Coronary artery (tissue), 2 donors: ENCODE data around the gene CYB561A3.
A peak's percentile ranks its signal among the peaks of the same experiment; 100 is the strongest.

Experiments
- DNase-seq: peaks from one replicate; pipeline ENCODE4 v3.0.0-alpha.2; 2017; ENCODE audit warnings: low spot score
- H3K27ac ChIP-seq, 2 donors: fragments of 200-600 bp; sonication (generic); one replicate each; pipeline ENCODE4 v1.5.1; 2016 to 2019
- H3K4me3 ChIP-seq: fragments of 200-600 bp; sonication (generic); 2 replicates; pipeline ENCODE4 v1.5.1; 2016; ENCODE audit warnings: mild to moderate bottlenecking, moderate library complexity
- TF ChIP-seq, protein P1 (sequence below): fragments of 200-600 bp; sonication (generic); IDR thresholded peaks from one replicate; pipeline ENCODE4 v1.5.1; 2019; ENCODE audit warnings: antibody characterized with exemption

CYB561A3 gene

DNA sequence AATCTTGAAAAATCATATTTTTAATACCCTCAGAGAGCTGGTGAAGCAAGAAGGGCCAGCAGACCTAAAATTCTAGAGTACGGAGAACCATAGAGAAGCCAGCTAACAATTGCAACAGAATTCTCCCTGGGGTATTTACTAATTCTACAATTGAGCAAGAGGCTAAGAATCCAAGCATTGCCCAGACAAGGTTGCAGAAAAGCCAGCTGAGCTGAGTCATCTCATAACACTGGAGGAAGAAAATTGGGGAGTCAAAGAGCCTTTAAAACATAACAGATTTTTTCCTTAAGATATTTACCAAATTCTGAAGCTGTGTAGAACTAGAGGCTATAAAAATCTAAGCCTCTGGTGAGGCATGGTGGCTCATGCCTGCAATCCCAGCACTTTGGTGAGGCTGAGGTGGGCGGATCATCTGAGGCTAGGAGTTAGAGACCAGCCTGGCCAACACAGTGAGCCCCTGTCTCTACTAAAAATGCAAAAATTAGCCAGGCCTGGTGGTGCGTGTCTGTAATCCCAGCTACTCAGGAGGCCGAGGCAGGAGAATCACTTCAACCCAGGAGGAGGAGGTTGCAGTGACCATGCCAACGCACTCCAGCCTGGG is 17.1 kb upstream of the CYB561A3 start:
- TF ChIP-seq, protein P1, sequence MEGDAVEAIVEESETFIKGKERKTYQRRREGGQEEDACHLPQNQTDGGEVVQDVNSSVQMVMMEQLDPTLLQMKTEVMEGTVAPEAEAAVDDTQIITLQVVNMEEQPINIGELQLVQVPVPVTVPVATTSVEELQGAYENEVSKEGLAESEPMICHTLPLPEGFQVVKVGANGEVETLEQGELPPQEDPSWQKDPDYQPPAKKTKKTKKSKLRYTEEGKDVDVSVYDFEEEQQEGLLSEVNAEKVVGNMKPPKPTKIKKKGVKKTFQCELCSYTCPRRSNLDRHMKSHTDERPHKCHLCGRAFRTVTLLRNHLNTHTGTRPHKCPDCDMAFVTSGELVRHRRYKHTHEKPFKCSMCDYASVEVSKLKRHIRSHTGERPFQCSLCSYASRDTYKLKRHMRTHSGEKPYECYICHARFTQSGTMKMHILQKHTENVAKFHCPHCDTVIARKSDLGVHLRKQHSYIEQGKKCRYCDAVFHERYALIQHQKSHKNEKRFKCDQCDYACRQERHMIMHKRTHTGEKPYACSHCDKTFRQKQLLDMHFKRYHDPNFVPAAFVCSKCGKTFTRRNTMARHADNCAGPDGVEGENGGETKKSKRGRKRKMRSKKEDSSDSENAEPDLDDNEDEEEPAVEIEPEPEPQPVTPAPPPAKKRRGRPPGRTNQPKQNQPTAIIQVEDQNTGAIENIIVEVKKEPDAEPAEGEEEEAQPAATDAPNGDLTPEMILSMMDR: no peak
- no peak for DNase-seq
- Histone ChIP-seq H3K27ac (peak overlapping the region; percentile 70 to 90), H3K4me3 (no peak overlapping the region)

DNA sequence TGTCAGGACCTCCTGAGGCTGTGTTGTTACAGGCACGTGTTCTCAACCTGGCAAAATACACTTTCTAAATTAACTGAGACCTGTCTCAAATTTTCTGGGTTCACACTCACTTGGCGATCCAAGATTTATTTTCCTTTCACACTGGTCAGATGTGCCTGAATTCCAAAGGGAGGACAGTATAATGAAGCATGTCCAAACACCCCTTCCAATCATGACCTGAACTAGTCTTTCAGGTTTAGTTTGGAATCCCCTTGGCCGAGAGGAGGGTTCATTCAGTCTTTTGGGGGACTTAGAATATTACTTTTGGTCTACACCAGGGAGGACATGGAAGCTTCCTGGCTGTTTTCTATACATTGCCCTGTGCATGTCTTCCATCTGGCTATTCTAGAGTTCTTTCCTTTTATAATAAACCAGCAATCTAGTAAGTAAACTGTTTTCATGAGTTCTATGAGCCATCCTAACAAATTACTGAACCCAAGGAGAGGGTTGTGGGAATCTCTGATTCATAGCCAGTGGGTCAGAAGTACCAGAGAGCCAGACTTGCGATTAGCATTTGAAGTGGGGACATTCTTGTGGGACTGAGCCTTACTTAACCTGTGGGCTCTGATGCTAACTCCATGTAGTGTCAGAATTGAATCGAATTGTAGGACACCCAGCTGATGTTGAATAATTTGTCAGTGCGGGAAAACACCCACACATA is 15.9 kb upstream of the CYB561A3 start:
- DNase-seq: no peak
- H3K27ac ChIP-seq: peak overlapping the region; percentile 20 to 38
- TF ChIP-seq, protein P1: no peak
- no peak overlapping the region for H3K4me3 ChIP-seq

DNA sequence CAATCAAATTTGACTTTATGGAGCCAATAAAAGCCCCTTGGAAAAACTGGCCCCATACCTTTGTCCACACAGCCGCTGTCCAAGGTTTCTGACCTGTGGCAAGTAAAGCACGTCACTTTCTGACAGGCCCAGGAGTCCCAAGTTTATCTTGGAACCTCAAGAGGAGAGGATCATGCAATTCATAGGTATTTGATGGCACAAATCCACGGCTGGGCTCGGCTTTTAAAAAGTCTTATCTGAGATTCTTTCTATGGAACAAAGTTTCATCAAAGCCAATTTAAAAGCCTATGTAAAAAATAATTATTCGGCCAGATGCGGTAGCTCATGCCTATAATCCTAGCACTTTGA is 14.1 kb upstream of the CYB561A3 start:
- Histone ChIP-seq H3K27ac (no peak overlapping the region), H3K4me3 (no peak overlapping the region)
- DNase-seq: no peak
- TF ChIP-seq, protein P1: no peak

DNA sequence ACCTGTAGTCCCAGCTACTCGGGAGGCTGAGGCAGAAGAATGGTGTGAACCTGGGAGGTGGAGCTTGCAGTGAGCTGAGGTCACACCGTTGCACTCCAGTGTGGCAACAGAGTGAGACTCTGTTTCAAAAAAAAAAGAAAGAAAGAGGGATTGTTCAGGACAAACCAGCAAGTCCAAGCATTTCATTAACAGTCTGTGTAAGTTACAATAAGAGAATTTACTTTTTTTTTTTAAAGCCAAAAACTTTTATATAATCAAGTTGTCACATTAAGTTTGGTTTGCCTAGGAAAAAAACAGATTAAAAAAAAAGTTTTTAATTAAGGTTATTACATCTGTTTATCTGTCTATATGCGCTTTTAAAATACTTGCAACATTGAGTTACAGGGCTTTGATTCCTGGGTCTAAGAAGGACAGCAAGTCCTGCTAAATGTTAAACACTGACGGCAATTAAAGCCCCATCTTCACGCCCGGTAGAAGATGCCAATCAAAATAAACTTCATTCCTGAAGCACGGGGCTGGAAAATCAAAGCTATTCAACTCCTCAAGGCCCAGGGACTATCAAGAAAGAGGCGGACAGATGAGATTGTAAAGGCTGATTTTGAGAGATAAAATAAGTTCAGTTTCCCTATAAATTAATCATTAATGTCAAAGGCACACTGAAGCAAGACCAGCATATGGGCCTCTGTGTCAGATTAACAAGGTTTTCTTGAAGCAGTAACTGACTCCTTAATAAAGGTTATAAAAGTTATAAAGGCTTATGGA is 11.2 kb upstream of the CYB561A3 start:
- Histone ChIP-seq H3K4me3 (no peak overlapping the region), H3K27ac (no peak overlapping the region)
- DNase-seq: no peak
- TF ChIP-seq, protein P1: no peak

DNA sequence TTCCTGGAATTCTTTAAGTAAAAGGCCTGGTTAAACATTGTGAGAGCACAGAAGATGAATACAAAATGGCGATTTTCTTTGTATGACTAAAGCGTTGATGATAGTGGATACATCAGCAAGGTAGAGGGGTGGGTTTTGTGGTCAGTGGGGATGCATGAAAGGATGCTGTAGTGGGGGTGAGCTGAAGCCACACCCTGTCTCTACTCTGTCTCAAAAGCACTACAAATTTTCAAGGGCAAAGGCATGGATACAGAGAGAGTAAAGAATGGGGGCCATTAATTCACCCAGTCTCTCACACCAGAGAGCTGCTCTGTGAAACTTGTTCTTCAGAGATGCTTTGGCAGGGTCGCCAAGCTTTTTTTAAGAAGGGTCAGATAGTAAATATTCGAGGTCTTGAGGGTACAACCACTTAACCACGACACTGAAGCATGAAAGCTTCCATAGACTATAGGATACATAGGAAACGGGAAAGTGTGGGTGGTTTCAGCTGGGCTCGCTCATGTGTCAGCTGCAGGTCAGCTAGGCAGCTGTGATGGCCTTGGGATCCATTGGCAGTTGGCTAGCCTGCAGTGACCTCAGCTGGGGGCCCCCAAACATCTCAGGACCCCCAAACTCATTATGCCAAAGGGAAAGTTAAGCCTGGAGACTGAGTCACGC is 8.8 kb upstream of the CYB561A3 start:
- H3K27ac ChIP-seq: peak overlapping the region in 1 of 2 donors; percentile 48
- H3K4me3 ChIP-seq: no peak overlapping the region
- no peak for DNase-seq
- TF ChIP-seq, protein P1: no peak

DNA sequence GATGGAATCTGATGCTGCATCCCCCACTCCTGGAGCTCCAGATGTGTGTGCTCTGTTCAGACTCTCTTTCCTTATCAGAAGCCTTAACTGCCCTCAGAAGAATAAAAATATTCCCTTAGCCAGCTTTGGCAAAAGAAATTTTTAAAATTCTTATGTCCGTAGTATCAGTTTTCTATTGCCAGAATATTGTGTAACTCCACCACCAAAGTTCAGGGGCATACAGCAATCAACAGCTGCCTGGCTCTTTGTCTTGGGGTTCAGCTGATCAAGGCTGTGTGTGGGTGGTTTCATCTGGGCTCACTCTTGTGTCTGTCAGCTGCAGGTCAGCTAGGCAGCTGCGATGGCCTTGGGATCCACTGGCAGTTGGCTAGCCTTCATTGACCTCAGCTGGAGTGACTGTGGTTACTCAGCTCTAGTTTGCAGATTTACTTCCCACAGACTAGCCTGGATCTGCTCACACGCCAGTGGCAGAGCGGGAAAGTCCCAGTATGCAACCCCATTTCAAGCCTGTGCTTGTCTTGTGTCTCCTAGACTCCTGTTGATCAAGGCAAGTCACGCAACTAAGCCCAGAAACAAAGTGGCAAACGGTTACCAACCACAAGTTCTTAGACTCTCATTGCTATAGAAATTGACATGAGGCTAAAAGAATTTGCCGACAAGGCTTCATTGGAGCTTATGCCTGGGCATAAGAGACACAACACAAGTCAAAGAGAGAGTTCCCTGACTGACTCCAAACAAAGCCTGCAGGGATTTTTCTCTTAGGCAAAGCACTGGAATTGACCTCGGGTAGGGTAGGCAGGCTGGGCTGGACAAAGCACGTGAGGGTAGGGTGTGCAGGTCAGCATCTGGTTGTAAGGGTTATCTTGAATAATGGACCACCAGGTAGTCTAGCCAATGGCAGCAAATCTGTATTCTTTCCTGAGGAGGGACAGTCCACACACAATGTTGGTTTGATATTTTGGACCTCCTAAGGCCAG is 8.0 kb upstream of the CYB561A3 start:
- TF ChIP-seq, protein P1: no peak
- Histone ChIP-seq H3K27ac (peak overlapping the region in 1 of 2 donors; percentile 48), H3K4me3 (no peak overlapping the region)
- no peak for DNase-seq
